Fibroblast of pulmonary artery (primary cell): ENCODE measurements around the gene JADE3.

Source experiments
- DNase-seq: peaks from one replicate; pipeline ENCODE4 v3.0.0-alpha.2; 2010; ENCODE audit warnings: low read depth
- H3K4me3 ChIP-seq: replicated peaks from 2 replicates; pipeline ENCODE4 v1.5.1; 2011; ENCODE audit warnings: low read depth, mild to moderate bottlenecking, control low read depth, low read length, moderate library complexity
- CTCF ChIP-seq: IDR thresholded peaks from 2 replicates; pipeline ENCODE4 v1.5.1; 2011; ENCODE audit warnings: mild to moderate bottlenecking, control low read depth, low read length, inconsistent platforms; ENCODE audit errors: missing control alignments

The JADE3 gene

DNA sequence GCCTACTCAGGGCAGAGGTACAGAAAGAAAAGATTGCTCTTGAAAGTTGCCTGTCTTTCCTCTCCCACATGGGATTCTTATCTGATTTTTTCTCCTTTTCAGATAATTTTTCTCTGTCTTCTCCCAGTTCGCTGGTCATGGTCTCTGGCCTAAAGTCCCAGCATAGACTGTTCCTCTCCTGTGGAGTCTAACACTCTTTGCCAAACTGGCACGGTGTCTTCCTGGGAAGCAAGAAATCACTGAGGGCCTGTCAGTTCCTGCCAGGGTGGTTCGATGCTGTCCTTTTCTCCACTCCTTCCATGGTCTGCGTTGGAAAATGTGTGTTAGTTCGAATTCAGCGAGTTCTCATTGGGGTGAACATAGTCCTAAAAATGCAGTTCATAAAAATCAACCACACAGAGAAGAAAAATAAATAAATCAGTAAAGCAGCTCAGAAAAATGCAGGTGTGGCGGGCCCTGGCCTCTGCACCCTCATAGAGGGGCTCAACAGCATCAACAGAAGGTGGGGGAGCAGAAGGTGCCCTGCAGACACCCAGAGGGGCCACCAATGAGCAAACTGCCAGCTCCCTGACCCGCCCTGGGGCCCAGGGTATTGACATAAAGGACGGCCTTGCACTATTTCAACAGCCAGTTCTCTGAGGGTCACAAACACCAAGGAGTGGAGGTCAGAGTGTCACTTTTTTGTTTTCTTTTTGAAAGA is 168.1 kb downstream of the JADE3 start:
- no peak for TF ChIP-seq CTCF
- no peak for DNase-seq

GRCh38 chrX:47080915-47081236 is 168.7 kb downstream of the JADE3 start:
- no peak for TF ChIP-seq CTCF
- no peak overlapping the region for H3K4me3 ChIP-seq
- no peak for DNase-seq

More for the DNA sequence above, 168.1 kb downstream of the JADE3 start:
- H3K4me3 ChIP-seq, result no peak overlapping the region

DNA sequence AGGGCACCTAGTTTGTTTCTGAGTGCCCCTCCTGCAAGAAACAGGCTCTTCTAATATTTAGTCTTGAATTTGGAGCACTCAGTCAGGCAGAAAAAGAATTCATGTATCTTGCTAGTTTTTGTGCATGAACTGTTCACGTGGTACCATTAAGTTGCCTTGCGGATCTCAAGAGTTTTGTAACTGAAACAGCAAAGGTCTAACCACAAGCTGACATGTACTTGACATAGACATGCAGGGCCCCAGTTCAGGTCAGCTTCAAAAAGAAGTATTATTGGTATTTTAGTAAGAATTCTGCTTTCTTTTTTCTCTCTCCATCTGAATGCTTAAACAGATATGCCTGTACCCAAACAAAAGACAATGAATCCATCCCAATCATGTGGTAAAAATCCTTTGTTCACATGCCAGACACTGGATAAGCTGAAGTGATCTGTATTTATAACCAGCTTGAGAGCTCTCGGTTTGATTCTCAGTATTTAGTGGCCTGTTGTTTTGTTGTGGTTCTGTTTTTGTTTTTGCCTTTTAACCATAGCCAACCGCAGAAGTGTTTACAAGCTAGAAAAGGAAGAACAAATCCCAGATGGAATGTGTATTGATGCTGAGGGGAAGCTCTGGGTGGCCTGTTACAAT is 179.0 kb downstream of the JADE3 start:
- H3K4me3 ChIP-seq, result no peak overlapping the region
- no peak for TF ChIP-seq CTCF
- DNase-seq, result peak; percentile 21

- no peak overlapping the region for H3K4me3 ChIP-seq
- TF ChIP-seq CTCF, result peak; percentile 48
- DNase-seq, result peak; percentile 61
These were observed 181.0 kb downstream of the JADE3 start for GRCh38 chrX:47093248-47093647.

- DNase-seq, result no peak
- H3K4me3 ChIP-seq, result no peak overlapping the region
These were observed 181.6 kb downstream of the JADE3 start for GRCh38 chrX:47093860-47094259.

DNA sequence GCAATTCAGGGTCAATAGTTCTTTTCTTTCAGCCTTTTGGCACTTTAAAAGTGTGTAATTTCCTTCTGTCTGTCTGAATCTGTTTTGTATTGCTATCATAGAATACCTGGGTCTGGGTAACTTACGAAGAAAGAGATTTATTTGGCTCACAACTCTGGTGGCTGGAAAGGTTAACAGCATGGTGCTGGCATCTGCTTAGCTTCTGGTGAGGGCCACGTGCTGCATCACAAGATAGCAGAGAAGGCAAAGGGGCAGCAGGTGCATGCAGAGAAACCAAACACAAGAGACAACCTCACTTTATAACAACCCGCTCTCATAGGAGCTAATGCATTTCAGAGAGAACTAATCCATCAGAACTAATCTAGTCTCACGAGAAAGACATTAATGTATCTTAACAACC is 184.8 kb downstream of the JADE3 start:
- no peak for TF ChIP-seq CTCF
- DNase-seq, result no peak
- no peak overlapping the region for H3K4me3 ChIP-seq

More at GRCh38 chrX:47093860-47094259, 181.6 kb downstream of the JADE3 start:
- no peak for TF ChIP-seq CTCF
